ENCODE measurements around the gene NYNRIN. TPM values are rescaled to one million over a fixed set of nuclear protein-coding genes. Genes with fewer than 3 reads are reported as not detected.
A peak's percentile ranks its signal among the peaks of the same experiment; 100 is the strongest.

NYNRIN gene
- total RNA-seq, 1 experiment from 2014 or later: 0.12 TPM

DNA sequence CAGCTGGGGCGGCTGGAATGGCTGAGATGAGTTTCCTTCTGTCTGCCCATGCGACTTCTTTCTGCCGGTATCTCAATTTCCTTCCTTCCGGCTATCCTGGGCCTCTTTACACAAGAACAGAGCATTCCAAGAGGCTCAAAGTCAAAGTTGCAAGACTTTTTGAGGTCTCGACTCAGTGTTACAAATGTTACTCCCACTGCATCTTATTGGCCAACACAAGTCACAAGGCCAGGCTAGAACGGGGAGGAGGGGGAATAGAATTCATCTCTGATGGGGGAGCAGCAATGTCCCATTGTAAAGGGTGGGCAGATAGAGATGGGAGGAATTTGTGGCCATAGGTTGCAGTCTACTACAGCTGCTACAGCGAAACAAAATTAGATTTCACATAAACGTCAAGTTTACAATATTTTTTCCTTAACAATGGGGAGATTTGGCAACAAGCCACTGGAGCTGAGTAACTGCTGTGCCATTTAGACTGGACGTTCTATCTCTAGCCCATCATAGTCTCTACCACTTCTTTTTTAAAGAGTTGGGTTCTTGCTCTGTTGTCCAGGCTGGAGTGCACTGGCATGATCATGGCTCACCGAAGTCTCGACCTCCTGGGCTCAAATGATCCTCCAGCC, 9.5 kb upstream of the NYNRIN start:
- no peak for DNase-seq (ENCODE audit: extremely low read depth, low read depth)

DNA sequence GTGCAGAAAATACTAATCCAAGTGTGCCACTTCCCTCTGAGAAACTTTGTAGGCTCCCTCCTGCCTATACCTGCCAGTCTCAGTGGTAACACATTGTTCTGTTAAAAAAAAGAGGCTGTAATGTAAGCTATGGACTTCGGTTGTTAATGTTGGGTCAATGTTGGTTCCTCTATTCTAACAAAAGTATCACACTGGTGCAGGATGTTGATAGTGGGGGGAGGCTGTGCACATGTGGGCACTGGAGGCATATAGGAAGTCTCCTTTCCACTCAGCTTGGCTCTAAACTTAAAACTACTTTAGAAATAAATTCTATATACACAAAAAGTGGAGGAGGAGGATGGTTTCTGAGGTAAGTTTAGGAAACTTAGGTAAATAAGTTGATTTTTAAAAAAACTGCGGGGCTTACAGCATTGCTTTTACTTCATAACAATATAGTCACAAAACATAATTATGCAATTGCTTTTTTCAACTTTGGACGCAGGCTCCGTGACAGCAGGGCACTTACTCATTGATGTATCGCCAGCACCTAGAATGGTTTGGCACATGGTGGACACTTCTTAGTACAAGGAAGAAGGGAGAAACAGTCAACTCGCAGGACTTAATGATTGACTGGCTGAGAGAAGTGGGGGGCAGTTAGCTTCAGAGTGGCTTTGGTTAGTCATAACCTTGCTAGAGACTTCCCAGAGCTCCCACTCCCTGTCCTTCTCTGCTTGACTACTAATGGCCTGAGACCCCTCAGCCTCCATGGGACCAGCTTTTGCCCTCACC, 7.9 kb upstream of the NYNRIN start:
- DNase-seq (ENCODE audit: extremely low read depth, low read depth): no peak

DNA sequence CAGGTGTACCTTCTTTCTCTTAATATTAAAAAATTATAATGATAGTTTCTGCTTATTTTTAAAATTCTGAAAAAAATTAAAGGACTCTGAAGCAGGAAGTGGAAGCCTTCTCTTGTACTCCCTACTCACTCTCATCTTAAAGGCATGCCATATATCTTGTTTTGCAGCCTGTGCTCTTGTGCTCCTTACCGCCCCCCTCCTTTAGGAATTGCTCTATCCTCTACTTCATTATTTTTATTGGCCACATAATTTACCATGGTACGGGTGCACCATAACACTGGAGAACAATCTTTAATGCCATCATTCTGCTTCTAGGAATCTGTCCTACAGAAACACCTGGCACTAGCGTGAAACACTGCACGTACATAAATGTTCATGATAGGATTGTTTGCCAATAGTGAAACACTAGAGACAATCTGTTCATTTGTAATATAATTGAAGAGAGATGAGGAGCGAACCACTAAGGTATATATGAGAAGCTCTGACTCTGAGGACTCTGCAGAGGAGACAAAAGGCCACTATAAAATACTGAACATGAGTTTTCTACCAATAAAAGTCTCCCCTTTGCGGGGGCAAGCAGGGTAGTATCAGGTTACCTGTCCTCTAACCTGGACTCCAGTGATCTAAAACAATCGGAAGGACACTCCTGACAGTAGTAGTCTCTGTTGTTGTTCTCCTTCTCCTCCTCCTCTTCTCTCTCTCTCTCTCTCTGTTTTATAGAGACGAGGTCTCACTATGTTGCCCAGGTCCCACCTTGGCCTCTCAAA, 6.3 kb upstream of the NYNRIN start:
- DNase-seq (ENCODE audit: extremely low read depth, low read depth): peak; percentile 43

DNA sequence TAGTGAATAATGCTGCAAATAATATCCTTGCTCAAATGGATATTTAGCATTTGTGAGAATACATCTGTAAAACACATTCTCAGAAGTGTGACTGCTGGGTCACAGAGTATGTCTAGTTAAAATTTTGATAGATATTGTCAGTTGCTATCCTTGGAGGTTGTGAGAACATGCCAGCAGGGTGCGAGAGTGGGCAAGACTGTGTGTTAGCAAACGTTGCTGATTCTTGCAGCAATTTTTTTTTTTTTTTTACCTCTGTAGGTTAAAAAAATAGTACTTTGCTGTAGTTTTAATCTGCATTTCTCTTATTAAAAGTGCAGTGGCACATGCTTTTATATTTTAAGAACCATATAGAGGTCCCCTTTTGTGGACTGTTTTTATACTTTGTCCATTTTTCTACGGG, 4.5 kb upstream of the NYNRIN start:
- no peak for DNase-seq (ENCODE audit: extremely low read depth, low read depth)

DNA sequence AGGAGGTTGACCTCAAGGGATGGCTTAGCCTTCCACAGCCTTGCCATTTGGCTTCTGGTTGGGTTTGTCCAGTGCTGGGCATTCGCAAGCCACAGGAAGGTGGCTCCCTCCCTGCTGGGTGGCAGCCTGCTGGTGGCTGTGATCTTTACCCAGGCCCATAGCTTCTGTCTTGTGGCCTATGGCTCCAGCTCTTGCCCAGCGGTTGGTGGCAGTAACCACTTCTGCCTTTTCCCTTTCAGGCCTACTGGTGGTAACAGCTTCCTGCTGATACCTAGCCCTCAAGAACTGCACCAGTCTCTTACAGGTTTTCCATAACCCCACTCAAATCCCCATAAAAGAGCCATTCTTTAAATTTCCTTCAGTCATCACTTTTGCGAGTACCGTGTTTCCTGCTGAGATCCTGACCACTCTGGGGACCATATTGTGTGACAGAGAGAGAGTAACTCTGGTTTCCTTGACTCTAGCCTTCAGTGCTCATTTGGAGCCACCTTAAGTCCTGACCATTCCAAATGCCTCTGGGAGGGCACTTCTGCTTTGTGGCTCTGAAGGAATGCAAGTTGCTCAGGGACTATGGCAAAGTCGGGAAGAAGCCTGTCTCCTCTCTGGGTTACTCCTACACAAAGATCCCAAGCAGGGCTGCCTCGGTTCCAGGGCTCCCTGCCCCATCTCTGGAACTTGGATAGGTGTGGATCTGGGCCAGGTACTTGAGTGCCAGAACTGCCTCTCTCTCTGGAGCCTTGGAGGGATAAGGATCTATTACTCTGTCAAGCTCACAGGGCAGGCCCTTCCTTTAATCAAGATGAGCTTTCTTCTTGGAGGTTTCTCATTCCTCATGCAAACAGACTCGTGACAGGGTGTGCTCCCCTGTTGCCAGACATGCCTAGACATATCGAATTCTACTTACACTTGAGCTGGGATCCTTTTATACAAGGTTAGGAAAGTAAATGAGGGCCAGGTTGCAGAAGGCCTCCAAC, 2.9 kb upstream of the NYNRIN start:
- no peak for DNase-seq (ENCODE audit: extremely low read depth, low read depth)

DNA sequence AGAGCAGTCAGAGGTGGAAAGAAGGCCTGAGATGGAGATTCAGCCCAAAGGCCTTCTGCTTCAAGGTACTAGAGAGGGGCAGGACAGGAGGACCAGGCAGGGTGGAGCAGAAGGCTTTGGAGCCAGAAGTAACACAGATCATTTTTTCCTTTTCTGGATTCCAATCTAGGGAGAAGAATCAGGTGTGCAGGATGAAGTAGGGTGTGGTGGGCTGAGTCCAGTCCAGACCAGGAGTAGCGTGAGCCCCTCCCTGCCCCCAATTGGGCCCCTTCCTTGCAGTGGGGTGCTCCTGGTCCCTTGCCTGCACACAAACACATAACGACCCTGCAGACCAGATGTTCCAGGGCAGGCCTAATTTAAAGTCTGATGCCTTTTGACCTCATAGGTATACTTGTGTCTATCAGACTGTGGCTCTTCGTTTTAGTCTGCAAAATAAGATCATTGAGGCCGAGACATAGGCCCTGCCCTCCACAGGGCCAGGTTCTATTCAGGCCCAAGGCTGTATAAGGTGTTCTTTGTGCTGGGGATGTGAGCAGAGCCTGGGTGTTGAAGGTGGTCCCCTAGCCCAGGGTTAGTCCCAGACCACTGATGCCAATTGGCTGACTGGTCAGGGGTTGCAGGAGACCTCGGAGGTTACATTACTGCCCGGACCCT, 1.0 kb upstream of the NYNRIN start:
- no peak for DNase-seq (ENCODE audit: extremely low read depth, low read depth)

DNA sequence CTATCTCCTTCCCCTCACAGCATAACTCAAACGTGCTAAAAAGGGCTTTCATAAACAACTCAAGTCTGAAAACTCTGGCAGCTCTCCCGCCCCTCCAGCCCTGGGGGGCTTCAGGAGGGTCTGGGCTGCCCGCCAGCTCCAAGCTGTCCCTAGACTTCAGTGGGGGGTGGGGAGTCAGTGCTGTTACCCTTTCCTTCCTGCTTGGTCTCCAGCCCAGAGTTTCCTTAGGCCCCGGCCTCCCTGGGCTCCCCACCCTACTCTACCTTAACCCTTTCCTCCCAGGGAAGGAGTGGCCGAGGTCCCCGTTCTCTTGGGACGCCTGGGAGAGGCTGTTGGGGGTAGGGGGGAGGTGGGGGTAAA, 530 bp upstream of the NYNRIN start:
- DNase-seq (ENCODE audit: extremely low read depth, low read depth): no peak

DNA sequence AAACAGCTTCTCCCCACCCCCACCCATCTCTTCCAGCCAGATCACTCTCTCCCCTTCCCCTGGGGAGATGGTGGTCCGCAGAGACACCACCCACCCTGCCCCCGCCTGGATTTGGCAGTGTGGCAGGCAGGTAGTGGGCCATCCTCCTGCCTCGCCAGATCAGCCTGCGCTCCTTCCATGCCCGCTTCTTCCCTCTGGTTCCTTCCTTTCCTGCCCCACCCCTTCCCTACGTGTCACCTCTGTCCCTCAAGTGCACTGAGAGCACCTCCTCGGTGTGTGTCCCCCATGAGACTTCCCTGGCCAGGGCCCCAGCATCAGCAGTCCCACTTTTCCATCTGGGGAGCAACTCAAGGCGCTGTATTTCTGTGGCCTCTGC, 632 bp downstream of the NYNRIN start:
- DNase-seq (ENCODE audit: extremely low read depth, low read depth): no peak

DNA sequence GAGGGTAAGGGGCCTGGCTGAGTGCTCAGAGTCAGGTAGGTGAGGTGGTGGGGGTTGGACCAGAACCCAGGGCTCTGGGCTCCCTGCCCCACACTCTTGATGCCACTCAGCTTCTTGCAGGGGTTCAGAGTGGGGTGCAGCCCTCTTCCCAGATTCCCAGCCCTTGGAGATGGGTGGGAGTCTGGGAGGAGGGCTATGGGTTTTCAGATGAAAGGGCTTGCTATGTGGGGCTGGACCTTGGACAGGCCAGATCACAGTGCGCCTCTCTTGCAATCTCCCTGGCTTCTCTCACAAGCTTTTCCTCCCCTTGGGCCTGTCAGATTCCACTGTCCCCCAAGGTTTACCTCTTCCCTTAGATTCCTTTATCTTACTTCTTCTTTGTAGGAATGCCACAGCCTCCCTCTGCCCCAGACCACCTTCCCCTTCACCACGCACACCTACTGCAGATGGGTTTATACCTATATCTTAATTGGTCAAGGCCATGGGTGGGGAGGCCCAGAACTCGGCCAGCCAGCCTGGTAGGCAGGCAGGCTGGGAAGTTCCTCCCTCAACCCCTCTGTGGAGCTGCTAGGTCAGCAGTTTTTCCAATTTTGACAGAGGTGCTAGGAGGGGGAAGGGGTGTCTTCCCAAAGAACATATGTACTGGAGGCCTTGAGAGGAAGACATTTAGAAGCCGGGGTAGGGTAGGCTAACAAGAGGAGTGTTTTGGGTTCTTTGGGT, 1.4 kb downstream of the NYNRIN start:
- DNase-seq (ENCODE audit: extremely low read depth, low read depth): no peak

DNA sequence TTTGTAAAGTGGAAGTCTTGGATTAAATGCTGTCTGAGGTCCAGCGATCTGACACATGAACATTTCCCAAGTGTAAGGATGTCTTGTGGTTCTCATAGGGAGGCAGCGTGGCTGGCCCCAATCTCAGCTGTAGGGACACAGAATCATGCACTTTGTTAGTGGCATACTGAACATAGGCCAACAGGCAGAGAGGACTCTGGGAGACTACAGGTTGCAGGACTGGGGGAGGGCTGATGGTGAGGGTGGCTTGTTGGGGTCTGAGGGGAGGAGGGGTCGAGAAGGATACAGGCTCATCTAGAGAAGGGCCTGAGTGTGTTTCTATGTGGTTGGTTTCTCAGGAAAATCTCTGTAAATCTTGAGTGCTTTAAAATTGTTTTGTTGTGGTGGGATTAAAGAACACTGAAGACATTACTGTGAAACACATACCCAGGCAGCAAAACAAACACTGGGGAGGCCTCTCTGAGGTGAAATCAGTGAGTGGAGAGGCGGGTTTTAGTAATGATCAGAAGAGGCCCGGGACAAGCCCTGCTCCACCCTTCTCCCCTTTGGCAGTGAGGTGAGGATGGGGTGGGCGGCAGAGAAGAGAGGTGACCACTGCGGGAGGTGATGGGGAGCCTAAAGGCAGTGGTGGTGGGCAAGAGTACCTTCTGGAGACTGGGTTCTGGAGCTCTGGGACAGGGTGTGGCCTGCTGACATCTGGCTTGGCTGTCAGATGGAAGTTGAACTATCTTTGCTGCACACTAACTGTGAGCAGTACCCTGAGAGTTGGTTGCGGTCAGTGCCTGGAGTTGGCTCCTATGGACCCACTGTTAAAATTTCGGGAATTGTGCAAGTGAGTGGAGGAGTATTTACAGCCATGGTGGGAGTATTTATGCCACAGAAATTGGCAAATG, 3.3 kb downstream of the NYNRIN start:
- DNase-seq (ENCODE audit: extremely low read depth, low read depth): no peak

DNA sequence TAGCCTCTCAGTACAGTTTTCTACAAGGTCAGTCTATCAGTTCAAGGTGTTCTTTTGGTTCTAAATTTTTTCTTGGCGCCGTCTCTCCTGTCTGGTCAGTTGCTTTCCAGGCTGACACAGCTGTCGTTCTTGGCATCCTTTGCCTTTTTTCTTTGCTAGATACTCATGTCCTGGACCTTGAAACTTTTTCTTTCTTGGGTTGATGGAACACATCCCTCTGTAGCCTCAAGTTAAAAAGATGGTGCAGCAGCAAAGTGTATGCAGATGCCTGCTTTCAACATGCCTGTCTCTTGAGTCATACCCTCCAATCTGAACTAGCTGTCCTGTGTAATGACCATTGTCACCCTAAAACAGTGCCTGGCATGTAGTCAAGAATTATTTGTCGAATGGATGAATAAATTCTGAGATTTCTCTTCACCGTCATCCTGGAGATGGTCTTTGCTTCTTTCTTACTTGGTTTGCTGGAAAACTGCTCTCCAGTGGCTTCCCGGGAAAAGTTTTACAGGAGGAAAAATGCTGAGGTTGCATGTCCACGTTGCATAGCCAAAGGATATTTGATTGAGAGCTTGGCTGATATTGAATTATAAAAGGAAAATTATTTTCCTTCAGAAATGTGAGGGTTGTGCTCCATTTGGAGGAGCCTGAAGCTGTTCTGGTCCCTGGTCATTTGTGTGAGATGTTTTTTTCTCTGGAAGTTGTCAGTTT, 4.6 kb downstream of the NYNRIN start:
- no peak for DNase-seq (ENCODE audit: extremely low read depth, low read depth)

DNA sequence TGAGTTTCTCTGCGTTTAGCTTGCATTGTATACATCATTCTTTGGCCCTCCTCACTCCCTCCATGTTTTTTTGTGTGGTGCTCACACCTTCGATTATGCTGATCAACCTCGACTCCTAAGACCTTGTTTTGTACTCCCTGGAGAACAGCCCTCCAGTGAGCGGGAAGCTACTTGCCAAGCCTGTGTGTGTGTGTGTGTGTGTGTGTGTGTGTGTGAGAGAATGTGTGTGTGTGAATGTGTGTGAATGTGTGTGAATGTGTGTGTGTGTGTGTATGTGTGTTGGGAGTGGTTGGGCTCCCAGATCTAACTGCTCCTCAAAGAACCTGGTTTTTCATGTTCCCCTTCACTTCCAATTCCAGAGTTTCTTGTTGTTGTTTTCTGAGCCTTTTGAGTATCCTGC, 6.0 kb downstream of the NYNRIN start:
- DNase-seq (ENCODE audit: extremely low read depth, low read depth): no peak

DNA sequence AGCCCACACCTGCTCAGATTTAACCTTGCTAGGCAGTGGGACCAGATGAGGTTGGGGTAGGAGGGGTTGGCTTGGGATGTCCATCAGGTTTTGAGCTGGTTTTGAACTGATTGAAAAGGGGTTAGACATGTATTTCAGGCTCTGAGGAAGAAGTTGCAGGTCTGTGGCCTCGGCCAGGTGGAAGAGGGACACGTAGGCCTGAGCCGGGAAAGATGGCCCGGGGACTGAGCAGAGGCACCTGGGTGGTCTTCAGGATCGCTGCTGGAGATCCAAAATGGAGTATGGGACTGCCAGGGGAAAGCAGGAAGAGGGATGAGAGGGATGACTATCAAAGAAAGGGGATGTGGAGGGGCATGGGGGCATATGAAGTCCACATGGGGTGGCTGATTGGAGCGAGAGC, 7.6 kb downstream of the NYNRIN start:
- DNase-seq (ENCODE audit: extremely low read depth, low read depth): no peak

DNA sequence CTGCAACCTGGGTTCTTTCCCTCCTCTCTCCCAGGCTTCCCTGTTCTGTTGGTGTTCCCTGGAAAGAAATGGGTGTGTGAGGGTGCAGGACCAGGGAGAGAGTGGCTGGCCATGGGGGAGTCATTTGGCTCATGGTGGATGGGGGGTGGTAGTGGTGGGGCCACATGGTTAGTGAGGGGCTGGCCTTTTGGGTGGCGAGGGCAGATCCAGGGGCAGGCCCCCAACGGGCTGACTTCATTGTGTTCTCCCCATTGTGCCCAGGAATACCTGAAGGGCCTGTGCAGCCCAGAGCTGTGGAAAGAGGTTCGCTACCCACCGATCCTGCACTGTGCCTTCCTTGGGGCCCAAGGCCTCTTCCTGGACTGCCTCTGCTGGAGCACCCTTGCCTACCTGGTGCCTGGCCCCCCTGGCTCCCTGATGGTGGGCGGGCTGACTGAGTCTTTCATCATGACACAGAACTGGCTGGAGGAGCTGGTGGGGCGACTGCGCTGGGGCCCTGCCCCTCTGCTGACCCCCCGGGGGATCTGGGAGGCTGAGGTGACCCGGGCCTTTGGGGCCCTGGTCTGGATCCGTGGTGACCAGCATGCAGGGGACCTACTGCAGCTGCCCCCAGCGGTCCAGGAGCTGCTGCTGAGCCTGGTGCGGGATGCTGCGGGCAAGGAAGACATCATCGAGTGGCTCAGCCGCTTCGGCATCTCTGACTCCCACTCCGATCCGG, 9.0 kb downstream of the NYNRIN start:
- no peak for DNase-seq (ENCODE audit: extremely low read depth, low read depth)

DNA sequence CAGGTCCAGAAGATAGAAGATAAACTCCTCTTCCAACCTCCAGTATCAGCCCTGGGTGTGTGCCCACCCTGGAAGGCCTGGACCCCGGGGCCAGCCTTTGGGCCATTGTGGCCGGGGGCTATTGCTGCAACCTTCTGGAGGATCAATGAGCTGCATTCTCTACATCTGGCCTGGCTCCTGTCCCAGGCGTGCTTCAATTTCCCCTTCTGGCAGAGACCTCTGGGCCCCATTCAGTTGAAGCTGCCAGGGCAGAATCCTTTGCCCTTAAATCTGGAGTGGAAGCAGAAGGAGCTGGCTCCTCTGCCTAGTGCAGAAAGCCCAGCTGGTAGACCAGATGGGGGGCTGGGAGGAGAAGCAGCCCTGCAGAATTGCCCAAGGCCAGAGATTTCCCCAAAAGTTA, 10.0 kb downstream of the NYNRIN start:
- DNase-seq (ENCODE audit: extremely low read depth, low read depth): no peak

DNA sequence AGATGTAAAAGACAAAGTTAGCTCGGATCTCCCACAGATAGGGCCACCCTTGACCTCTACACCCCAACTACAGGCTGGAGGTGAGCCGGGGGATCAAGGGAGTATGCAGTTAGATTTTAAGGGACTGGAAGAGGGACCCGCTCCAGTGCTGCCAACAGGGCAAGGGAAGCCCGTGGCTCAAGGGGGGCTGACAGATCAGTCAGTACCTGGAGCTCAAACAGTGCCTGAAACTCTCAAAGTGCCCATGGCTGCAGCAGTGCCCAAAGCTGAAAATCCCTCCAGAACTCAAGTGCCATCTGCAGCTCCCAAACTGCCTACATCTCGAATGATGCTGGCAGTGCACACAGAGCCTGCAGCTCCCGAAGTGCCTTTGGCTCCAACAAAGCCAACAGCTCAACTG, 10.4 kb downstream of the NYNRIN start:
- DNase-seq (ENCODE audit: extremely low read depth, low read depth): no peak

DNA sequence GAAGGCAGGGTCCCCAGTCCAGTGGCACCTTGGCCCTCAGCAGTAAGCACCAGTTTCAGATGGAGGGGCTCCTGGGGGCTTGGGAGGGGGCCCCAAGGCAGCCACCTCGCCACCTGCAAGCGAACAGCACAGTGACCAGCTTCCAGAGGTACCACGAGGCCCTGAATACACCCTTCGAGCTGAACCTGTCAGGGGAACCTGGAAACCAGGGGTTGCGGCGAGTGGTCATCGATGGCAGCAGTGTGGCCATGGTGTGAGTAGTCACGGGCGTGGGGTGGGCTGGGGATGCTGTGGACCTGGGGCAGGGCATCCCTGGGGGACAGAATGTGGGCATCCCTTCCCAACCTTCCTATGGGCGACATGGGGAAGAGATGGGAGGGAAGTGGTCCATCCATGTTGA, 11.2 kb downstream of the NYNRIN start:
- no peak for DNase-seq (ENCODE audit: extremely low read depth, low read depth)

Measured in NCI-H460 (cell line).